Measurements from ENCODE around the gene NACC2. TPM values are rescaled to one million over a fixed set of nuclear protein-coding genes. Genes with fewer than 3 reads are reported as not detected.
"Not testable (repeated sequence)": the region's sequence is repeated elsewhere in the genome, so short reads cannot be mapped to it uniquely, and the experiment has no call there.

The NACC2 gene
- polyA plus RNA-seq, 1 donor: 15.2 TPM

GRCh38 chr9:136080716-136081112 is 14.4 kb downstream of the NACC2 start:
- no peak for DNase-seq (ENCODE audit: low read depth)

GRCh38 chr9:136079916-136080246 is 15.2 kb downstream of the NACC2 start:
- no peak for DNase-seq (ENCODE audit: low read depth)

GRCh38 chr9:136079211-136079915 is 15.7 kb downstream of the NACC2 start:
- DNase-seq (ENCODE audit: low read depth): no peak

GRCh38 chr9:136078498-136079011 is 16.5 kb downstream of the NACC2 start:
- DNase-seq (ENCODE audit: low read depth): no peak

GRCh38 chr9:136078024-136078423 is 17.1 kb downstream of the NACC2 start:
- no peak for DNase-seq (ENCODE audit: low read depth)

- no peak for DNase-seq (ENCODE audit: low read depth)
Measured at GRCh38 chr9:136077491-136077890, 17.6 kb downstream of the NACC2 start.

GRCh38 chr9:136075881-136076678 is 19.0 kb downstream of the NACC2 start:
- no peak for DNase-seq (ENCODE audit: low read depth)

- DNase-seq (ENCODE audit: low read depth): no peak
Measured at GRCh38 chr9:136075134-136075841, 19.8 kb downstream of the NACC2 start.

- DNase-seq (ENCODE audit: low read depth): no peak
Measured at GRCh38 chr9:136074706-136075105, 20.4 kb downstream of the NACC2 start.

GRCh38 chr9:136062657-136063439 is 32.2 kb downstream of the NACC2 start:
- DNase-seq (ENCODE audit: low read depth): no peak

- not testable (repeated sequence) for DNase-seq (ENCODE audit: low read depth)
Measured at GRCh38 chr9:136061916-136062315, 33.2 kb downstream of the NACC2 start.

- no peak for DNase-seq (ENCODE audit: low read depth)
Measured at GRCh38 chr9:136061405-136061804, 33.7 kb downstream of the NACC2 start.

GRCh38 chr9:136060671-136061371 is 34.3 kb downstream of the NACC2 start:
- no peak for DNase-seq (ENCODE audit: low read depth)

GRCh38 chr9:136059851-136060670 is 35.0 kb downstream of the NACC2 start:
- DNase-seq (ENCODE audit: low read depth): no peak

- DNase-seq (ENCODE audit: low read depth): no peak
Measured at GRCh38 chr9:136059321-136059791, 35.7 kb downstream of the NACC2 start.

- DNase-seq (ENCODE audit: low read depth): no peak
Measured at GRCh38 chr9:136058801-136059302, 36.2 kb downstream of the NACC2 start.

- DNase-seq (ENCODE audit: low read depth): no peak
Measured at GRCh38 chr9:136058084-136058483, 37.0 kb downstream of the NACC2 start.

GRCh38 chr9:136057236-136058081 is 37.6 kb downstream of the NACC2 start:
- DNase-seq (ENCODE audit: low read depth): no peak

Data from forelimb muscle (tissue), 1 donor.